ENCODE data around the gene SPATA6. TPM values are rescaled to one million over a fixed set of nuclear protein-coding genes. Genes with fewer than 3 reads are reported as not detected.

The SPATA6 gene
- total and polyA plus RNA-seq, 2 of the 13 experiments (the other 11 are each of a cell fraction or from before 2014, with no cell fraction given), result 0.81 to 3.3 TPM

GRCh38 chr1:48374785-48375184 lies 97.2 kb downstream of the SPATA6 start:
- no peaks in the 10 kb centered on the region for H3K4me1 ChIP-seq (ENCODE audit: insufficient read depth, low read length)
- H3K4me3 ChIP-seq (replicated peaks in 1 of 3; ENCODE audit: insufficient read depth in 1 of 3, low read depth in 2 of 3, low read length in 3 of 3), result no peak overlapping the region
- no peak overlapping the region for H2AFZ ChIP-seq (ENCODE audit: low read length)
- H3K36me3 ChIP-seq (replicated peaks in 1 of 2; ENCODE audit: control insufficient read depth in 1 of 2, insufficient read depth in 2 of 2, low read length in 2 of 2), result no peaks in the 10 kb centered on the region
- CTCF ChIA-PET (ENCODE audit: low intra/inter-chr PET ratio, low total read pairs), result no interaction called here
- FAIRE-seq (no peak), ATAC-seq (no peak), DNase-seq (ENCODE audit: low spot score) (no peak)
- H3K79me2 ChIP-seq (ENCODE audit: insufficient read depth, low read length), result no peaks in the 10 kb centered on the region
- H3K27me3 ChIP-seq (ENCODE audit: control insufficient read depth in 1 of 2, insufficient read depth in 2 of 2, low read length in 2 of 2), result no peaks in the 10 kb centered on the region
- no peak overlapping the region for H3K27ac ChIP-seq (ENCODE audit: extremely low read length, insufficient read depth, low read length)
- H4K20me1 ChIP-seq (ENCODE audit: insufficient read depth, low read length), result no peaks in the 10 kb centered on the region
- BruUV-seq (replicated peaks), result no TSS peak
- intact Hi-C loops (cut with micrococcal nuclease; ENCODE audit: unreplicated experiment), result no loop called here
- no peak overlapping the region for H3K9ac ChIP-seq (ENCODE audit: insufficient read depth, low read depth, low read length)
- no peak overlapping the region for H3K4me2 ChIP-seq (ENCODE audit: low read depth, low read length)
- in situ Hi-C loops (cut with HindIII; ENCODE audit: extremely low pct_ligation_motif_present, low pct_unique_long_range_greater_than_20kb), result no loop called here
- H3K9me3 ChIP-seq (ENCODE audit: low read length), result peaks cover 25% of the 10 kb centered on the region
- POLR2A ChIA-PET, result no interaction called here
- no peak for TF ChIP-seq ZNF780A (CRISPR knock-in tag; IDR thresholded peaks at IDR 0.05)
- no peak for TF ChIP-seq DBP (CRISPR knock-in tag; IDR thresholded peaks at IDR 0.05; ENCODE audit: not compliant biosample characterization)
- no peak for TF ChIP-seq ZMAT5 (CRISPR knock-in tag; IDR thresholded peaks at IDR 0.05; ENCODE audit: borderline replicate concordance, low read depth)
- TF ChIP-seq FUBP1 (CRISPR knock-in tag; IDR thresholded peaks at IDR 0.05; ENCODE audit: borderline replicate concordance), result no peak
- TF ChIP-seq POLR2A (IDR thresholded peaks at IDR 0.05; ENCODE audit: insufficient read depth in 1 of 2, low read depth in 2 of 2, low read length in 2 of 2), result no peak
- no peak for TF ChIP-seq PRDM10 (CRISPR knock-in tag; IDR thresholded peaks at IDR 0.05; ENCODE audit: low read depth)
- no peak for TF ChIP-seq SATB2 (CRISPR knock-in tag; IDR thresholded peaks at IDR 0.05)
- no peak for TF ChIP-seq ZBTB37 (CRISPR knock-in tag; IDR thresholded peaks at IDR 0.05)
- TF ChIP-seq ZBTB39 (CRISPR knock-in tag; IDR thresholded peaks at IDR 0.05), result no peak
- no peak for TF ChIP-seq THAP8 (CRISPR knock-in tag; IDR thresholded peaks at IDR 0.05; ENCODE audit: borderline replicate concordance)
- no peak for TF ChIP-seq PRPF4 (IDR thresholded peaks at IDR 0.05; ENCODE audit: low read depth, low read length, poor library complexity, severe bottlenecking)
- TF ChIP-seq ZNF790 (CRISPR knock-in tag; IDR thresholded peaks at IDR 0.05; ENCODE audit: borderline replicate concordance), result no peak

Data from HepG2 (cell line).